Measurements from ENCODE around the gene KLF2. TPM values are rescaled to one million over a fixed set of nuclear protein-coding genes. Genes with fewer than 3 reads are reported as not detected.
A peak's percentile ranks its signal among the peaks of the same experiment; 100 is the strongest.

KLF2 gene
- total RNA-seq, 2 donors from 2014 or later = 465 to 578 TPM

- Mint-ChIP-seq H3K27me3 (no peaks in the 10 kb centered on the region), H3K36me3 (ENCODE audit: low read depth) (peaks cover 9% of the 10 kb centered on the region), H3K27ac (no peak overlapping the region), H3K4me3 (peak overlapping the region; percentile 82), H3K4me1 (peaks cover 61% of the 10 kb centered on the region)
- ATAC-seq (no peak), DNase-seq (no peak)
- H3K9me3 ChIP-seq (ENCODE audit: control insufficient read depth, low read length, poor library complexity, severe bottlenecking) = no peaks in the 10 kb centered on the region
Observed at GRCh38 chr19:16373532-16373931, 48.9 kb downstream of the KLF2 start.

GRCh38 chr19:16373989-16374388 is 49.4 kb downstream of the KLF2 start:
- no peak for DNase-seq
- H3K9me3 ChIP-seq (ENCODE audit: control insufficient read depth, low read length, poor library complexity, severe bottlenecking) = no peaks in the 10 kb centered on the region
- no peak overlapping the region for H3K27ac Mint-ChIP-seq
- peaks cover 9% of the 10 kb centered on the region for H3K36me3 Mint-ChIP-seq (ENCODE audit: low read depth)
- no peak for ATAC-seq
- peaks cover 61% of the 10 kb centered on the region for H3K4me1 Mint-ChIP-seq
- peak overlapping the region; percentile 82 for H3K4me3 Mint-ChIP-seq
- no peaks in the 10 kb centered on the region for H3K27me3 Mint-ChIP-seq

GRCh38 chr19:16374436-16374835 is 49.8 kb downstream of the KLF2 start:
- H3K4me3 Mint-ChIP-seq = peak overlapping the region; percentile 82
- no peak overlapping the region for H3K27ac Mint-ChIP-seq
- H3K36me3 Mint-ChIP-seq (ENCODE audit: low read depth) = peaks cover 9% of the 10 kb centered on the region
- H3K27me3 Mint-ChIP-seq = no peaks in the 10 kb centered on the region
- DNase-seq (no peak), ATAC-seq (no peak)
- H3K4me1 Mint-ChIP-seq = peaks cover 61% of the 10 kb centered on the region
- H3K9me3 ChIP-seq (ENCODE audit: control insufficient read depth, low read length, poor library complexity, severe bottlenecking) = no peaks in the 10 kb centered on the region

- no peak for ATAC-seq
- no peak for DNase-seq
- Mint-ChIP-seq H3K4me1 (peaks cover 60% of the 10 kb centered on the region), H3K27ac (peak overlapping the region; percentile 98), H3K4me3 (peak overlapping the region; percentile 71), H3K27me3 (no peaks in the 10 kb centered on the region), H3K36me3 (ENCODE audit: low read depth) (peaks cover 9% of the 10 kb centered on the region)
- no peaks in the 10 kb centered on the region for H3K9me3 ChIP-seq (ENCODE audit: control insufficient read depth, low read length, poor library complexity, severe bottlenecking)
Observed at GRCh38 chr19:16375157-16375935, 50.7 kb downstream of the KLF2 start.

- no peak for ATAC-seq
- H3K4me3 Mint-ChIP-seq = peak overlapping the region; percentile 71
- peaks cover 56% of the 10 kb centered on the region for H3K4me1 Mint-ChIP-seq
- H3K9me3 ChIP-seq (ENCODE audit: control insufficient read depth, low read length, poor library complexity, severe bottlenecking) = no peaks in the 10 kb centered on the region
- H3K27me3 Mint-ChIP-seq = no peaks in the 10 kb centered on the region
- no peak for DNase-seq
- H3K36me3 Mint-ChIP-seq (ENCODE audit: low read depth) = peaks cover 9% of the 10 kb centered on the region
- H3K27ac Mint-ChIP-seq = peak overlapping the region; percentile 98
Observed at GRCh38 chr19:16375936-16376185, 51.2 kb downstream of the KLF2 start.

- no peaks in the 10 kb centered on the region for H3K9me3 ChIP-seq (ENCODE audit: control insufficient read depth, low read length, poor library complexity, severe bottlenecking)
- ATAC-seq (no peak), DNase-seq (no peak)
- Mint-ChIP-seq H3K4me3 (peak overlapping the region; percentile 71), H3K36me3 (ENCODE audit: low read depth) (peaks cover 9% of the 10 kb centered on the region), H3K27ac (peak overlapping the region; percentile 98), H3K4me1 (peaks cover 53% of the 10 kb centered on the region), H3K27me3 (no peaks in the 10 kb centered on the region)
Observed at GRCh38 chr19:16376241-16376640, 51.6 kb downstream of the KLF2 start.

- ATAC-seq = no peak
- Mint-ChIP-seq H3K4me3 (no peak overlapping the region), H3K27ac (peak overlapping the region; percentile 98), H3K36me3 (ENCODE audit: low read depth) (peaks cover 9% of the 10 kb centered on the region), H3K4me1 (peaks cover 53% of the 10 kb centered on the region), H3K27me3 (no peaks in the 10 kb centered on the region)
- DNase-seq = no peak
- H3K9me3 ChIP-seq (ENCODE audit: control insufficient read depth, low read length, poor library complexity, severe bottlenecking) = no peaks in the 10 kb centered on the region
Observed at GRCh38 chr19:16376649-16377048, 52.0 kb downstream of the KLF2 start.

- H3K9me3 ChIP-seq (ENCODE audit: control insufficient read depth, low read length, poor library complexity, severe bottlenecking) = no peaks in the 10 kb centered on the region
- peaks cover 51% of the 10 kb centered on the region for H3K4me1 Mint-ChIP-seq
- peaks cover 9% of the 10 kb centered on the region for H3K36me3 Mint-ChIP-seq (ENCODE audit: low read depth)
- peak overlapping the region; percentile 98 for H3K27ac Mint-ChIP-seq
- ATAC-seq (no peak), DNase-seq (no peak)
- H3K4me3 Mint-ChIP-seq = peak overlapping the region; percentile 74
- H3K27me3 Mint-ChIP-seq = no peaks in the 10 kb centered on the region
Observed at GRCh38 chr19:16377521-16377920, 52.9 kb downstream of the KLF2 start.

Other genes starting within 250 kb of the KLF2 start
- gene TPM4, start 248.3 kb upstream of the KLF2 start, total RNA-seq = 100 to 1,000 TPM; 261 to 279 TPM
- 100 to 1,000 TPM in 1 of 2 donors, 10 to 100 TPM in 1; 97.5 to 105 TPM for gene RAB8A, start 212.9 kb upstream of the KLF2 start, total RNA-seq
- gene HSH2D, start 181.1 kb upstream of the KLF2 start, total RNA-seq = 10 to 100 TPM; 27.7 to 31.8 TPM
- gene CIB3, start 151.3 kb upstream of the KLF2 start, total RNA-seq = not detected
- 10 to 100 TPM; 33.7 to 48.8 TPM for gene FAM32A, start 139.4 kb upstream of the KLF2 start, total RNA-seq
- 10 to 100 TPM; 91.8 to 98.5 TPM for gene AP1M1, start 126.9 kb upstream of the KLF2 start, total RNA-seq
- gene EPS15L1, start 147.1 kb downstream of the KLF2 start, total RNA-seq = 10 to 100 TPM; 42.7 to 44.1 TPM
- gene CALR3, start 171.3 kb downstream of the KLF2 start, total RNA-seq = not detected
- gene C19orf44, start 171.6 kb downstream of the KLF2 start, total RNA-seq = 1 to 10 TPM; 1.3 to 2.1 TPM
- 10 to 100 TPM; 50.1 to 63.7 TPM for gene CHERP, start 217.6 kb downstream of the KLF2 start, total RNA-seq
- 10 to 100 TPM; 68.1 to 75.9 TPM for gene SLC35E1, start 247.6 kb downstream of the KLF2 start, total RNA-seq

All from T-helper 17 cell (primary cell).